ENCODE measurements around the gene ME1. TPM values are rescaled to one million over a fixed set of nuclear protein-coding genes. Genes with fewer than 3 reads are reported as not detected.

The ME1 gene
- total and polyA plus RNA-seq, 2 of the 13 experiments (the other 11 are each of a cell fraction or from before 2014, with no cell fraction given): not detected

- H3K9me3 ChIP-seq (ENCODE audit: low read length): no peaks in the 10 kb centered on the region
- H3K27me3 ChIP-seq (ENCODE audit: control insufficient read depth in 1 of 2, insufficient read depth in 2 of 2, low read length in 2 of 2): no peaks in the 10 kb centered on the region; a peak in 1 of 5 replicates
- no TSS peak for BruUV-seq (replicated peaks)
- H3K4me3 ChIP-seq (replicated peaks in 1 of 3; ENCODE audit: insufficient read depth in 1 of 3, low read depth in 2 of 3, low read length in 3 of 3): no peak overlapping the region
- no peaks in the 10 kb centered on the region for H4K20me1 ChIP-seq (ENCODE audit: insufficient read depth, low read length)
- H3K79me2 ChIP-seq (ENCODE audit: insufficient read depth, low read length): no peaks in the 10 kb centered on the region
- H3K9ac ChIP-seq (ENCODE audit: insufficient read depth, low read depth, low read length): no peak overlapping the region
- H3K27ac ChIP-seq (ENCODE audit: extremely low read length, insufficient read depth, low read length): no peak overlapping the region
- in situ Hi-C loops (cut with HindIII; ENCODE audit: extremely low pct_ligation_motif_present, low pct_unique_long_range_greater_than_20kb): no loop called here
- no peak overlapping the region for H3K4me2 ChIP-seq (ENCODE audit: low read depth, low read length)
- H2AFZ ChIP-seq (ENCODE audit: low read length): no peak overlapping the region
- FAIRE-seq (no peak), DNase-seq (ENCODE audit: low spot score) (no peak), ATAC-seq (no peak)
- CTCF ChIA-PET (ENCODE audit: low intra/inter-chr PET ratio, low total read pairs): no interaction called here
- H3K4me1 ChIP-seq (ENCODE audit: insufficient read depth, low read length): no peaks in the 10 kb centered on the region
- H3K36me3 ChIP-seq (replicated peaks in 1 of 2; ENCODE audit: control insufficient read depth in 1 of 2, insufficient read depth in 2 of 2, low read length in 2 of 2): no peaks in the 10 kb centered on the region
- TF ChIP-seq ZNF44 (CRISPR knock-in tag; IDR thresholded peaks at IDR 0.05) (no peak), ZNF678 (CRISPR knock-in tag; IDR thresholded peaks at IDR 0.05) (no peak), GLMP (CRISPR knock-in tag; IDR thresholded peaks at IDR 0.05; ENCODE audit: borderline replicate concordance) (no peak), MTF1 (CRISPR knock-in tag; IDR thresholded peaks at IDR 0.05) (no peak), ZNF274 (CRISPR knock-in tag; IDR thresholded peaks at IDR 0.05) (no peak), ZNF772 (CRISPR knock-in tag; IDR thresholded peaks at IDR 0.05) (no peak), ZBTB26 (CRISPR knock-in tag; IDR thresholded peaks at IDR 0.05; ENCODE audit: borderline replicate concordance) (no peak), HNRNPH1 (optimal IDR thresholded peaks at IDR 0.05; ENCODE audit: low read depth, low read length) (no peak), SOX5 (CRISPR knock-in tag; IDR thresholded peaks at IDR 0.05; ENCODE audit: borderline replicate concordance) (no peak), NCOR1 (IDR thresholded peaks at IDR 0.05; ENCODE audit: borderline replicate concordance, low read length) (no peak), FOSL2 (CRISPR knock-in tag; IDR thresholded peaks at IDR 0.05) (no peak), TP53 (CRISPR knock-in tag; conservative IDR thresholded peaks at IDR 0.05) (no peak), ZNF343 (CRISPR knock-in tag; IDR thresholded peaks at IDR 0.05) (no peak), LBX2 (CRISPR knock-in tag; IDR thresholded peaks at IDR 0.05; ENCODE audit: borderline replicate concordance) (no peak)
- POLR2A ChIA-PET: no interaction called here
- intact Hi-C loops (cut with micrococcal nuclease; ENCODE audit: unreplicated experiment): no loop called here
Observed at GRCh38 chr6:83313882-83314281, 117.0 kb downstream of the ME1 start.
